IMR-90 (cell line): Measurements from ENCODE around the gene BMP8A.
A peak's percentile ranks its signal among the peaks of the same experiment; 100 is the strongest.

Source experiments
- BHLHE40 ChIP-seq: fragments of 150-350 bp; IDR thresholded peaks from 2 replicates; pipeline ENCODE4 v1.6.1; 2016; ENCODE audit warnings: mild to moderate bottlenecking, low read depth, low read length
- CEBPB ChIP-seq: IDR thresholded peaks from 2 replicates; pipeline ENCODE4 v1.6.1; 2012; ENCODE audit warnings: low read depth, low read length, improper control_type of control experiment
- CHD1 ChIP-seq: IDR thresholded peaks from 2 replicates; pipeline ENCODE4 v1.6.1; 2012; ENCODE audit warnings: low read depth, low read length, improper control_type of control experiment
- CTCF ChIP-seq: conservative IDR thresholded peaks from 2 replicates; pipeline ENCODE4 v1.5.1; 2012; ENCODE audit warnings: mild to moderate bottlenecking, low read depth, low read length, improper control_type of control experiment
- FOS ChIP-seq: fragments of 150-350 bp; IDR thresholded peaks from 2 replicates; pipeline ENCODE4 v1.6.1; 2016; ENCODE audit warnings: low read depth, low read length
- MAZ ChIP-seq: IDR thresholded peaks from 2 replicates; pipeline ENCODE4 v1.6.1; 2012; ENCODE audit warnings: low read depth, mild to moderate bottlenecking, low read length, improper control_type of control experiment, moderate library complexity, borderline replicate concordance
- MXI1 ChIP-seq: IDR thresholded peaks from 2 replicates; pipeline ENCODE4 v1.6.1; 2012; ENCODE audit warnings: low read depth, mild to moderate bottlenecking, low read length, moderate library complexity, borderline replicate concordance
- NFE2L2 ChIP-seq: fragments of 150-350 bp; IDR thresholded peaks from 2 replicates; pipeline ENCODE4 v1.6.1; 2016; ENCODE audit warnings: low read depth, mild to moderate bottlenecking, low read length
- POLR2A ChIP-seq: IDR thresholded peaks from 2 replicates; pipeline ENCODE4 v1.6.1; 2012; ENCODE audit warnings: mild to moderate bottlenecking, low read depth, low read length
- RAD21 ChIP-seq: IDR thresholded peaks from 2 replicates; pipeline ENCODE4 v1.6.1; 2012; ENCODE audit warnings: low read length, improper control_type of control experiment
- RFX5 ChIP-seq: IDR thresholded peaks from 2 replicates; pipeline ENCODE4 v1.8.0; 2012; ENCODE audit warnings: low read depth, mild to moderate bottlenecking, low read length, moderate library complexity
- SMC3 ChIP-seq: fragments of 150-350 bp; IDR thresholded peaks from 2 replicates; pipeline ENCODE4 v1.6.1; 2016; ENCODE audit warnings: low read depth, mild to moderate bottlenecking, antibody characterized with exemption, low read length, moderate library complexity
- USF2 ChIP-seq: fragments of 150-350 bp; IDR thresholded peaks from 2 replicates; pipeline ENCODE4 v1.6.1; 2017; ENCODE audit warnings: mild to moderate bottlenecking, antibody characterized with exemption, low read length, low read depth
- TF ChIP-seq, protein P1 (sequence below): fragments of 150-350 bp; IDR thresholded peaks from 2 replicates; pipeline ENCODE4 v1.6.1; 2016; ENCODE audit warnings: low read depth, mild to moderate bottlenecking, low read length, moderate library complexity, borderline replicate concordance

DNA sequence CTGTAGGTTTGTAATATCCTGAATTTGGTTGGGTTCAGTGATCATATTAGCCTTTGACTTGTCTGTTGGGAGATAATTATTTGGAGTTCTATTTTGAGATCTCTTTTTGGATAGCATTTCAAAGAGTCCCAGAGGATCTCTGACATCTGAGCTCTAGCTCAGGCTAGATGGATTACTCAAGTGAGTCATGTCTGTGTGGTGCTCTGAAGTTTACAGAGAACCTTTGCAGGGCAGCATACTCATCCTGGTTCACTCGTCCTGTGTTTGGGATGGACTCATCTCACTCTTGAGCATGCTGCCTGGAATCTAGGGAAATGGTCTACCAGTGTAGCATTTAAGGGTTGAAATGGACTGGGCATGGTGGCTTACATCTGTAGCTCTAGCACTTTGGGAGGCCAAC, 29.4 kb upstream of the BMP8A start:
- TF ChIP-seq CTCF = no peak
- no peak for TF ChIP-seq POLR2A
- no peak for TF ChIP-seq BHLHE40
- TF ChIP-seq, protein P1, sequence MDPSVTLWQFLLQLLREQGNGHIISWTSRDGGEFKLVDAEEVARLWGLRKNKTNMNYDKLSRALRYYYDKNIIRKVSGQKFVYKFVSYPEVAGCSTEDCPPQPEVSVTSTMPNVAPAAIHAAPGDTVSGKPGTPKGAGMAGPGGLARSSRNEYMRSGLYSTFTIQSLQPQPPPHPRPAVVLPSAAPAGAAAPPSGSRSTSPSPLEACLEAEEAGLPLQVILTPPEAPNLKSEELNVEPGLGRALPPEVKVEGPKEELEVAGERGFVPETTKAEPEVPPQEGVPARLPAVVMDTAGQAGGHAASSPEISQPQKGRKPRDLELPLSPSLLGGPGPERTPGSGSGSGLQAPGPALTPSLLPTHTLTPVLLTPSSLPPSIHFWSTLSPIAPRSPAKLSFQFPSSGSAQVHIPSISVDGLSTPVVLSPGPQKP = no peak
- no peak; the same call in 1 of the 2 replicates for TF ChIP-seq FOS
- 0 out of 2 replicates have a peak, but pooled peaks have one; percentile 34 for TF ChIP-seq MXI1
- TF ChIP-seq RAD21 = no peak
- TF ChIP-seq NFE2L2 = no peak
- no peak for TF ChIP-seq USF2
- no peak for TF ChIP-seq CHD1
- TF ChIP-seq SMC3 = no peak
- TF ChIP-seq CEBPB = no peak
- TF ChIP-seq MAZ = no peak
- no peak for TF ChIP-seq RFX5
